HepG2 (cell line): ENCODE results near the gene ZCCHC24. TPM values are rescaled to one million over a fixed set of nuclear protein-coding genes. Genes with fewer than 3 reads are reported as not detected.

Experiments used
- AGO2 ChIP-seq: fragments of 200-400 bp; formaldehyde crosslinking; optimal IDR thresholded peaks from 2 replicates; pipeline ENCODE3; 2017; ENCODE audit warnings: mild to moderate bottlenecking, low read depth, low read length, moderate library complexity
- E2F2 ChIP-seq: sonication (generic); formaldehyde crosslinking; IDR thresholded peaks from 2 replicates; pipeline ENCODE4 v1.4.0; 2020; ENCODE audit warnings: missing genetic modification reagents, borderline replicate concordance
- ESRRA ChIP-seq: sonication (generic); formaldehyde crosslinking; IDR thresholded peaks from 2 replicates; pipeline ENCODE4 v1.5.1; 2020; ENCODE audit warnings: mild to moderate bottlenecking, low read depth, missing genetic modification reagents
- JUND ChIP-seq: sonication (generic); formaldehyde crosslinking; IDR thresholded peaks from 2 replicates; pipeline ENCODE4 v1.8.0; 2022; ENCODE audit warnings: mild to moderate bottlenecking, missing genetic modification reagents
- KDM2A ChIP-seq: sonication (generic); formaldehyde crosslinking; IDR thresholded peaks from 2 replicates; pipeline ENCODE4 v1.4.0; 2020; ENCODE audit warnings: low read depth, missing genetic modification reagents, borderline replicate concordance
- MEIS2 ChIP-seq: sonication (generic); formaldehyde crosslinking; IDR thresholded peaks from 2 replicates; pipeline ENCODE4 v1.9.0; 2021; ENCODE audit warnings: mild to moderate bottlenecking, missing genetic modification reagents
- NCOR1 ChIP-seq: fragments of 200-600 bp; sonication (generic); IDR thresholded peaks from 2 replicates; pipeline ENCODE4 v1.7.0; 2017; ENCODE audit warnings: antibody characterized with exemption, low read length, borderline replicate concordance
- TCF12 ChIP-seq, 2 experiments: fragments of 450-650 bp in 1 of 2; sonication (generic) in 1 of 2; formaldehyde crosslinking in 1 of 2; IDR thresholded peaks; 2 replicates each; pipeline versions ENCODE4 v1.6.1 to v1.8.0; 2017 to 2022; ENCODE audit warnings: antibody characterized with exemption in 1 of 2, mild to moderate bottlenecking in 1 of 2, missing genetic modification reagents in 1 of 2, moderate library complexity in 1 of 2
- TEAD3 ChIP-seq: optimal IDR thresholded peaks from 2 replicates; pipeline ENCODE3; 2016; ENCODE audit warnings: borderline replicate concordance
- TERF1 ChIP-seq: sonication (generic); formaldehyde crosslinking; IDR thresholded peaks from 2 replicates; pipeline ENCODE4 v1.8.0; 2022; ENCODE audit warnings: mild to moderate bottlenecking, missing genetic modification reagents, moderate library complexity
- TIGD3 ChIP-seq: sonication (generic); formaldehyde crosslinking; IDR thresholded peaks from 2 replicates; pipeline ENCODE4 v1.5.1; 2020; ENCODE audit warnings: mild to moderate bottlenecking, missing genetic modification reagents, borderline replicate concordance
- ZBTB7B ChIP-seq: sonication (generic); formaldehyde crosslinking; IDR thresholded peaks from 2 replicates; pipeline ENCODE4 v1.4.0; 2020; ENCODE audit warnings: missing genetic modification reagents
- ZFP91 ChIP-seq: sonication (generic); formaldehyde crosslinking; IDR thresholded peaks from 2 replicates; pipeline ENCODE4 v1.9.0; 2022; ENCODE audit warnings: missing genetic modification reagents, mild to moderate bottlenecking, borderline replicate concordance
- ZNF142 ChIP-seq: sonication (generic); formaldehyde crosslinking; IDR thresholded peaks from 2 replicates; pipeline ENCODE4 v1.4.0; 2020; ENCODE audit warnings: missing genetic modification reagents
- ZNF510 ChIP-seq: sonication (generic); formaldehyde crosslinking; IDR thresholded peaks from 2 replicates; pipeline ENCODE4 v1.4.0; 2020; ENCODE audit warnings: low read depth, mild to moderate bottlenecking, missing genetic modification reagents
- ZNF788 ChIP-seq: sonication (generic); formaldehyde crosslinking; IDR thresholded peaks from 2 replicates; pipeline ENCODE4 v1.5.0; 2020; ENCODE audit warnings: mild to moderate bottlenecking, missing genetic modification reagents, borderline replicate concordance
- polyA plus RNA-seq, 8 experiments: library from polyadenylated mRNA; depleted of rRNA in 3 of 8; stranded (reverse) in 7 of 8; unstranded in 1 of 8; fragments of >200 nt; fragmentation: Illumina TruSeq in 4 of 8; extraction: Trizol in 4 of 8; gene quantifications; 2 replicates each; pipeline versions ENCODE4 v1.2.1 to v1.2.3, GENCODE V29; 2011 to 2016; ENCODE audit warnings: low read depth in 4 of 8, missing spikeins in 1 of 8, mixed read lengths in 1 of 8; ENCODE audit not compliant: insufficient read depth in 1 of 8
- total RNA-seq, 5 experiments: library from RNA; depleted of rRNA; stranded (reverse); fragments of >200 nt; fragmentation: Illumina TruSeq; extraction: Trizol; gene quantifications; 2 replicates each; pipeline ENCODE4 v1.2.3, GENCODE V29; 2016; ENCODE audit warnings: low read depth in 1 of 5

ZCCHC24 gene
- total and polyA plus RNA-seq, 2 of the 13 experiments (the other 11 are each of a cell fraction or from before 2014, with no cell fraction given) = 3.1 to 7.9 TPM

- TF ChIP-seq ESRRA (CRISPR knock-in tag) (no peak), ZFP91 (peak; percentile 70; the same call in 1 of the 2 replicates), AGO2 (peak; percentile 27), JUND (no peak), NCOR1 (no peak), ZNF142 (0 out of 2 replicates have a peak, but pooled peaks have one; percentile 48), E2F2 (CRISPR knock-in tag) (no peak), KDM2A (CRISPR knock-in tag) (peak; percentile 5; the same call in 1 of the 2 replicates), MEIS2 (CRISPR knock-in tag) (0 out of 2 replicates have a peak, but pooled peaks have one; percentile 8), TERF1 (CRISPR knock-in tag) (no peak), ZNF788 (CRISPR knock-in tag) (peak; percentile 41; the same call in 1 of the 2 replicates), TEAD3 (peak; percentile 45), ZBTB7B (CRISPR knock-in tag) (peak; percentile 56; the same call in 1 of the 2 replicates), TCF12 (IDR thresholded peaks at IDR 0.05) (no peak), TCF12 (CRISPR knock-in tag; IDR thresholded peaks at IDR 0.05) (0 out of 2 replicates have a peak, but pooled peaks have one; percentile 29), ZNF510 (peak; percentile 87), TIGD3 (CRISPR knock-in tag) (no peak)
These were observed 65.8 kb downstream of the ZCCHC24 start (continued) for GRCh38 chr10:79379512-79380124.
